Measurements from ENCODE around the gene TCOF1.

DNA sequence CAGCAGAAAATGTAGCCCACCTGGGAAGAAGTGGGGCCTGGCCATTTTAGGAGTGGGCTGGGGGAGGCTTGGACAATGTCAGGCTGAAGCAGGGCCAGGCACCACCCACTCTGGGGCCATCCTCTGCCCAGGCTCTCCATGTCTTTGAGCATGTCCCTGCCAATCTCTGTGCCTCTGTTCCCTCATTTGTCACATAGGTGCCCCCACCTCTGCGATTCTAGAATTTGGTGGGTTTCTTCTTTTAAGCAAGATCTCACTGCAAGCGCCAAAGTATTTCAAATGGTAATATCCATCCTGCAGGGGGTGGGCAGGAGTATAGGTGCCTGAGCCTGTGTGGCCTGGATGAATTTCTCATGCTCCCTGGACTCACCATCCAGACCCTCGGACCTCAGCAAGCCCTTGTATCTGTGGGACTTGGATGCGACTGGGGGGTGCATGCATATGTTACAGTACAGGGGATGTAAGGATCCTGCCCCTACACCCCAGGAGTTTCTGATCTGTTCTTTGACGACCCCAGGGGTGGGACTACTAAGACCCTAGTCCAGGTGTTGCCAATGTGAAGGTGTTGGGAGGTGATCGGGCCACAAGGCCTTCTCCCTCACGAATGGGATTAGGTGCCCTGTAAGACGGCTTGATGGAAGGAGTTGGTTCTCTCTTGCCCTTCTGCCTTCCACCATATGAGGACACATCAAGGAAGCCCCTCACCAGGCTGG, 50.9 kb downstream of the TCOF1 start:
- TF ChIP-seq EZH2 (IDR thresholded peaks at IDR 0.05; ENCODE audit: borderline replicate concordance, insufficient read depth, low read depth, low read length, poor library complexity, severe bottlenecking): no peak
- TF ChIP-seq, protein P1, sequence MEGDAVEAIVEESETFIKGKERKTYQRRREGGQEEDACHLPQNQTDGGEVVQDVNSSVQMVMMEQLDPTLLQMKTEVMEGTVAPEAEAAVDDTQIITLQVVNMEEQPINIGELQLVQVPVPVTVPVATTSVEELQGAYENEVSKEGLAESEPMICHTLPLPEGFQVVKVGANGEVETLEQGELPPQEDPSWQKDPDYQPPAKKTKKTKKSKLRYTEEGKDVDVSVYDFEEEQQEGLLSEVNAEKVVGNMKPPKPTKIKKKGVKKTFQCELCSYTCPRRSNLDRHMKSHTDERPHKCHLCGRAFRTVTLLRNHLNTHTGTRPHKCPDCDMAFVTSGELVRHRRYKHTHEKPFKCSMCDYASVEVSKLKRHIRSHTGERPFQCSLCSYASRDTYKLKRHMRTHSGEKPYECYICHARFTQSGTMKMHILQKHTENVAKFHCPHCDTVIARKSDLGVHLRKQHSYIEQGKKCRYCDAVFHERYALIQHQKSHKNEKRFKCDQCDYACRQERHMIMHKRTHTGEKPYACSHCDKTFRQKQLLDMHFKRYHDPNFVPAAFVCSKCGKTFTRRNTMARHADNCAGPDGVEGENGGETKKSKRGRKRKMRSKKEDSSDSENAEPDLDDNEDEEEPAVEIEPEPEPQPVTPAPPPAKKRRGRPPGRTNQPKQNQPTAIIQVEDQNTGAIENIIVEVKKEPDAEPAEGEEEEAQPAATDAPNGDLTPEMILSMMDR (IDR thresholded peaks at IDR 0.05): no peak
